T47D (cell line): ENCODE measurements around the gene LRRC23.
"Not testable (repeated sequence)": the region's sequence is repeated elsewhere in the genome, so short reads cannot be mapped to it uniquely, and the experiment has no call there.

Experiments
- DNase-seq, 2 experiments: peaks; one replicate each; pipeline versions ENCODE4 v3.0.0 to v3.0.0-alpha.2; 2011 to 2012; ENCODE audit warnings: low read depth in 1 of 2, low spot score in 1 of 2
- JUND ChIP-seq: IDR thresholded peaks from 2 replicates; pipeline ENCODE4 v1.6.1; 2012; ENCODE audit warnings: low read depth
- in situ Hi-C: cut with HindIII; loops from 2 replicates; pipeline ENCODE4 v1.10.0; 2016; ENCODE audit warnings: low sequenced_read_pairs, low pct_unique_long_range_greater_than_20kb

Gene LRRC23

DNA sequence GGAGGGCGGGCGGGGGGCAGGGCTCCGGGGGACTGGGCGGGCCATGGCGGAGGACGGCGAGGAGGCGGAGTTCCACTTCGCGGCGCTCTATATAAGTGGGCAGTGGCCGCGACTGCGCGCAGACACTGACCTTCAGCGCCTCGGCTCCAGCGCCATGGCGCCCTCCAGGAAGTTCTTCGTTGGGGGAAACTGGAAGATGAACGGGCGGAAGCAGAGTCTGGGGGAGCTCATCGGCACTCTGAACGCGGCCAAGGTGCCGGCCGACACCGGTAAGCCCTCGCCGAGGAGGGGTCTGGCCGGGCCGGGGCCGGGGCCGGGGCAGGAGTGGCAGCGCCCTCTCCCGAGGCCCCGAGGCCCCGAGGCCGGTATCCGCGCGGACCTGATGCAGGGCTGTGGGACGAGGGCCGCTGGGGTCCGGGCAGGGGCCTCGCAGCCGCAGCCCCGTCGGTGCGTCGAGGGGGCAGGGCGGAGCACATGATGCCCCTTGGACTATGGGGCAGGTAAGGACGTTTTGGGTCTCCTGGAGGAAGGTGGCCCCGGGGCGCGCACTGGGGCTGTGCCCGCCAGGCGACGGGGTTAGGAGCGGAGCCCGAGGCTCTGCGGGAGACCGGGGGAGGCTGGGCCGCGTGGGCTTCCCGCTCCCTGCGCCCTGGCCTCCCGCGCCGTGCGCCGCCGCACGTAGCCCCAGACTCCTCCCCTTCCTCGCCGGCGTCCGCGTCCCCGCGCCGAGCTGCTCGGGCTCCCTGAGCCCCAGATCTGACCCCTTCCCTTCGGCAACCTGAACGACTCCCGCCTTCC is 37.0 kb upstream of the LRRC23 start, which contains the start of gene TPI1:
Gene TPI1, plus strand, starts transcription at position 119 of the 798 bp plus-strand sequence. Its CDS starts 36 bp downstream, at position 155.
- no peak for TF ChIP-seq JUND
- in situ Hi-C loops = no loop called here

DNA sequence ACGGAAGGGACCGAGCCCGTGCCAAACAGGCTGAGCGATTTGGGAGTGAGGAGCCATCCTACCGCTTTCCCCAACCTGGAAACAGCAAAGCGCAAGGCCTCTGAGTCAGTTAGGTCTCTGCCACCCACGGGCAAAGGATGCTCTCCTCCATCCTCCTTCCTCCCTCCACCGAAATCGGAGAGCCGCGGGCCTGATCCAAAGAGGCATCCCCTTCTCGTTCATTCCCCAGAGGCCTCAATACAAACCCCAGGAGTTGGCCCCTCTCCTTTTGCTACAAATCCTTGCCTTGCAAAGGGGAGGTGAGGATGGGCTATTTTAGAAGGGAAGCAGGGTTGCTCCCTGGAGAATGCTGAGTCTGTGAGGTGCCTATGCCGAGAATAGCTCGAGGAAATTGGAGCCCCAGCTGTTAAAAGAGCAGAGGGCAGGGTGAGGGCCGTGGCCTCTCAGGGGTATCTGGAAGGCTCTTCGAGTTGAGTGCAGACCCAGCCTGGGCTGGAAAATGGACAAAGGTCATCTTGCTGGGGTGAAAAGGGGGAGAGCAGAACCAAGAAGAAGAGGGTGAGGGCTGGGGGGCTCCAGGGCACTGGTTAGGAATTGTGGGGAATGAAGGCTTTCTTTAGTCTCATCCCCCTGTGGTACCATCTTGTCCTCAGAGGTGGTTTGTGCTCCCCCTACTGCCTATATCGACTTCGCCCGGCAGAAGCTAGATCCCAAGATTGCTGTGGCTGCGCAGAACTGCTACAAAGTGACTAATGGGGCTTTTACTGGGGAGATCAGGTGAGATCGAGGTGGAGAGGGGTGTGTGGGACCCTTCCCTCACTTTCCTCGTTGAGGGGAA is 36.2 kb upstream of the LRRC23 start:
- in situ Hi-C loops = no loop called here
- TF ChIP-seq JUND = no peak
- no peak for DNase-seq

More for the DNA sequence above, 37.0 kb upstream of the LRRC23 start, which contains the start of gene TPI1:
- peak; percentile 19 to 58 for DNase-seq

DNA sequence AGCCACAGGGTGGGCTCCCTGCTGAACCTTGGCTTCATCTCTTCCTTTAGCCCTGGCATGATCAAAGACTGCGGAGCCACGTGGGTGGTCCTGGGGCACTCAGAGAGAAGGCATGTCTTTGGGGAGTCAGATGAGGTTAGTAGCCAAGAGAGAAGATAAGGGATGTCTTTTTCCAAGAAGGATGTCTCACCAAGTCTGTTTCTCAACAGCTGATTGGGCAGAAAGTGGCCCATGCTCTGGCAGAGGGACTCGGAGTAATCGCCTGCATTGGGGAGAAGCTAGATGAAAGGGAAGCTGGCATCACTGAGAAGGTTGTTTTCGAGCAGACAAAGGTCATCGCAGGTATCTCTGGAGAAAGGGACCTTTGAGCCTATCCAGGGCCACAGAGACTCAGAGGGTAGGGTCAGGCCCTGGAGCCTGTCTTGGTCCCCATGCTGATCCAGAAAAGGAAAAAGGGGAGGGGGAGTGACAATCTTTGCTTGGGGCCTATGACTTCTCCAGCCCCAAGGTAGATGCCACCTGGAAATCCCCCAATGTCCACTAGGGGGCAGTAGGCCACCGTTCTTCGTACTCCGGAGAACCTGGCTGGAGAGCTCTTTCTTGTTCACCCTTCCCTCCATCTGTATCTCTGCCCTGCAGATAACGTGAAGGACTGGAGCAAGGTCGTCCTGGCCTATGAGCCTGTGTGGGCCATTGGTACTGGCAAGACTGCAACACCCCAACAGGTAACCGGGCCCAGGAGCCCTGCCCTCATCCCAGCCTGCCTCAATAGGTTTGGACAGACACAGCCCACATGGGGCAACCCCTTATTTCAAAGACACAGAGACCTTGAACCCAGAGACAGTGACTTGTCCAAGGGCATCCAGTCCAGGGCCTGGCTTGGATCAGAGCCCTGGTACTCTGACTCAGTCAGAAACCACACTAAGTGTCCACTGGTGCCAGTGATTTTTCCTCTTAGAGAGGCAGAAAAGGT is 35.3 kb upstream of the LRRC23 start:
- no peak for TF ChIP-seq JUND
- peak; percentile 18 to 65 for DNase-seq
- in situ Hi-C loops = no loop called here

DNA sequence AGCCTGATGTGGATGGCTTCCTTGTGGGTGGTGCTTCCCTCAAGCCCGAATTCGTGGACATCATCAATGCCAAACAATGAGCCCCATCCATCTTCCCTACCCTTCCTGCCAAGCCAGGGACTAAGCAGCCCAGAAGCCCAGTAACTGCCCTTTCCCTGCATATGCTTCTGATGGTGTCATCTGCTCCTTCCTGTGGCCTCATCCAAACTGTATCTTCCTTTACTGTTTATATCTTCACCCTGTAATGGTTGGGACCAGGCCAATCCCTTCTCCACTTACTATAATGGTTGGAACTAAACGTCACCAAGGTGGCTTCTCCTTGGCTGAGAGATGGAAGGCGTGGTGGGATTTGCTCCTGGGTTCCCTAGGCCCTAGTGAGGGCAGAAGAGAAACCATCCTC is 34.3 kb upstream of the LRRC23 start:
- DNase-seq, in situ Hi-C loops: not testable (repeated sequence)

DNA sequence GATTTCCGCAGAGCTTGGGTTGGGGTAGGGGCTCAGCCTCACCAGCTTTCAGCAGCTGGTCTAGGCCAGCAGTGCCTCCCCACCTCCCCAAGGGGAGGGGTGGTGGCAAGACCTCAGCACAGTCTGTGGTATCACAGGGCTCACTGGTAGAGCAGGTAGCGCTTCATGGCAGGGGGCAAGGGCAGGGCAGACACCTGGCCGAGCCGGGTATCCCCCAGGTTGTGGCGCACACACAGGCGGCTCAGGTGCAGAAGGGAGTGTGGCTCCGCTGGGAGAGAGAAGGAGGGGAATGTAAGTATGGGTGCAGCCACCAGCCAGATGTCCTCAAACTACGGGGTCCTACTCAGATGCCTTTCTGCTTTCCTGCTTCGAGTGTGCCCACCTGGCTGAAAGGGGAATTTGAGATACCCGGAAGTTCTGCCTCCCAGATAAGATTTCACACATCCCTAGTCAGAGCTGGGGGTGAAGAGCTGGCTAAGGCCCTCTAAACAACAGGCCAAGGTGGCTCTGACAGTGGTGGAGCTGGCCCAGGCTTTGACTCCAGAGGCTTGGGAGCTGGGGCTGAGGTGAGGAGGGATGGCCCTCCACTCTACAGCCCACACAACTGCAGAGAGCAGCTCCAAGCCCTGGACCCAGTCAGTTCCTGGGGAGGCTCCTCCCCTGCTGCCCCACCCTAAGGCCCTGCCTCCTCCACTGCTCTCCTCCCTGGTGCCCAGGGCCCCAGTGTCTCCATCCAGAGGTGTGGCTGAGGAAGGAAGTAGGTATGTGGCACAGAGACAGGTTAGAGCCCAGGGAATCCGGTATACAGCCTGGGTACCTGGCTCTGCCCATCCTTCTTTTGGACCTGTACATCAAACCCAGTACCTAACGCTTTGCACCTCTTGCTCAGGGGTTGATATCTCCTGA is 33.3 kb upstream of the LRRC23 start:
- in situ Hi-C loops = no loop called here
- no peak for DNase-seq
- TF ChIP-seq JUND = no peak

DNA sequence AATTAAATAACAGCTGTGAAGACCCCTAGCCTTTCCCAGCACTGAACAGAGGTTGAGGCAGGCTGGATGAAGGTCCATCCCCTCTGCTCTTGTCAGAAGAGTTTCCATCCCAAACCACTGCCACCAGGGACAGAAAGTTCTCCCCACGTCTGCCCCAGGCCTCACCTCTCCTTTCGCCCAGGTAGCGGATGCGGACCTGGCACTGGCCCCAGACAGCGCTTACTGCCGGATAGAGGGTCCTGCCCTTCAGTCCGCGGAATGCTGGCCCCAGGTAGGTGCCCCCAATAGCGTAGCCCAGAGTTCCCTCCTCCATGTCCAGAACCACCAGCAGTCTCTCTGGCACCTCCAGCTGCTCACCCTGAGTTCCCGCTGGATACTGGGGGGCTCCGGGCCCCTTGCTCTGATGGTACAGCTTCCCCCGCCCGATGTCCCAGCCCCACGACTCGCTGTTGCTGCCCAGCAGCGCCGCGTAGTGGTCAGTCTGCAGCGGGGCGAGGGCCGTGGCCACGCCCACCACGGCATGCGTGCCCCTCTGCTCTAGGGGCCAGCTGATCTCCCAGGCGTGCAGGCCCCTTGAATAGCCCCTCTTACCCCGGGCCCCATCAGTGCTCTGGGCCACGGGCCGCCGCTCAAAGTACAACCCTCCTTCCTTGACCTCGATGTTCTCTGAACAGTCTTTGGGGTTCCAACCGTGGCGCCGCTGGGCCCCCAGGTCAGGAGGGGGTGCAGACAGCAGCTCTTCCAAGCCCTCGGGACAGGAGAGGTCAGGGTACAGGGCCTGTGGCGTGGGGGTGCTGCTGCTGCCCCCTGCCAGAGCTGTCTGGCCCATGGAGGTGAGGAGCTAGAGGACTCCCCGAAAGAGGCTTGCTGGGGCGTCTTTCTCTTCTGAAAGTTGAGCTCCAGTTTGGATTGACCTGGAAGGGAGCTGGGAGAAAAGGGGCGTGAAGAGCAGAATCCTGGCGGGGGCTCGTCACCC is 32.3 kb upstream of the LRRC23 start:
- DNase-seq = peak; percentile 17 to 53
- in situ Hi-C loops = no loop called here
- TF ChIP-seq JUND = no peak

DNA sequence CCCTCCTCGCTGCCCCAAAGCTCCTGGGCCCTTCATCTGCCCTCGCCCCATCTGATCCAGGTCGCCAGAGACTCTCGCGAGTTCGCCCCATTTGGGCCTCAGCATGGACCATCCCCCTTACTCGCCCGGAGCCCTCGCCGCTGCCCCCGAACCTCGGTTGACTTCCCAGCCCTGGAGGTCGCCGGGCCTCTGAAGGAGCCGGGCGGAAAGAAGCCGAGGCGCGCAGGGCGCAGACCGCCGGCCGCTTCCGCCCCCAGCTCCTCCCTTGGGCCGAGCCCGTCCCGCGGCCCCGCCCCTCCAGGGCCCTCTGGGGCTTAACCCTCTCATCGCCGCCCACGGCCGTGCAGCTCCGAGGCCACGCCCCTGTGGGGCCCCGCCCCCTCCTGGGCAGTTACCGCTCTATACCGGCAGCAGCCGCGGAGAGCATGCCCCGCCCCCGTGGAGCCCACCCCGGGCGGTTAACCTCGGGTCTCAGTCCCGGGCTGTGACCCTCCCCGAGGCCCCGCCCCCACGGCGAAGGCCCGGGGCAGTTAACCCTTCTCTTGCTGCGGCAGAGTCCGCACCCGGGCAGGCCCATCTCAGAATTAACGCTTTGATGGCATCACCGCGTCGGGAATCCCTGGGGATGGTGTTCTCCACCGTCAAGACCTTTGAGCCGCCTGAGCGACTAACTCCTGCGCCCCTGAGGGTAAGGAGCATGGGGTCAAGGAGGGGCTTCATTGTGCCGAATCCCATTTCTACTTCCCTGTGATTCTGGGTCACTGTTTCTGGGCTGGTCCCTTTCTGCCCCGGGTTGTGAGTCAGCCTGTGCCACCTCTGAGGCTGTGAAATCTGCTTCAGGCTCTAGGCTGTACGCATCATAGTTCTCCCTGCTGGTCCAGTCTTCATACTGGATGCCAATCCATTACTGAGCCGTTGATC is 31.3 kb upstream of the LRRC23 start, which contains the start of gene SPSB2:
Gene SPSB2, minus strand, starts transcription at position 210 of the 921 bp plus-strand sequence. CDS start 402 bp downstream, outside the sequence.
- DNase-seq = peak; percentile 23 to 85
- in situ Hi-C loops = no loop called here
- TF ChIP-seq JUND = no peak

DNA sequence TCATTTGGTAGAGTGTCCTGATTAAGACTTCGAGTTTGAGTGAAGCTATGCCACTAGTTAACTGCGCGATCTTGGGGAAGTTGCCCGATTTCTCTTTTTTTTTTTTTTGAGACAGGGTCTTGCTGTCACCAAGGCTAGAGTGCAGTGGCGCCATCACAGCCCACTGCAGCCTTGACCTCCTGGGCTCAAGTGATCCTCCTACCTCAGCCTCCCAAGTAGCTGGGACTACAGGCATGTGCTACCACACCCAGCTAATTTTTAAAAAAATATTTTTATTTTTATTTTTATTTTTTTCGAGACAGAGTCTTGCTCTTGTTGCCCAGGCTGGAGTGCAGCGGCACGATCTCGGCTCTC is 30.6 kb upstream of the LRRC23 start:
- in situ Hi-C loops = not testable (repeated sequence)

DNA sequence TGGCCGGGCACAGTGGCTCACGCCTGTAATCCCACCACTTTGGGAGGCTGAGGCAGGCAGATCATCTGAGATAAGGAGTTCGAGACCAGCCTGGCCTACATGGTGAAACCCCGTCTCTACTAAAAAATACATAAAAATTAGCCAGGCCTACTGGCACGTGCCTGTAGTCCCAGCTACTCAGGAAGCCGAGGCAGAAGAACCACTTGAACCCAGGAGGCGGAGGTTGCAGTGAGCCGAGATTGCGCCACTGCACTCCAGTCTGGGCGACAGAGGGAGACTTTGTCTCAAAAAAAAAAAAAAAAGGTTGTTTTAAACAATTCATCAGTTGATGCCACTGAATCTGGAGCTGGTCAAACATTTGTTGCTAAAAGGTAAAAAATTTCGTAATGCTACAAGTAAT is 24.8 kb upstream of the LRRC23 start:
- DNase-seq, in situ Hi-C loops: not testable (repeated sequence)

More for the DNA sequence above, 30.6 kb upstream of the LRRC23 start:
- not testable (repeated sequence) for DNase-seq
